ENCODE measurements around the gene SPRY4. TPM values are rescaled to one million over a fixed set of nuclear protein-coding genes. Genes with fewer than 3 reads are reported as not detected.

The SPRY4 gene
- total RNA-seq, 1 experiment from 2014 or later: 35.6 TPM

GRCh38 chr5:142277796-142278195, 47.0 kb downstream of the SPRY4 start:
- CTCF ChIA-PET: no interaction called here
- Histone ChIP-seq H3K9me3 (ENCODE audit: control insufficient read depth, insufficient read depth, low read depth, low read length) (no peaks in the 10 kb centered on the region), H3K4me3 (ENCODE audit: low read depth in 2 of 2, low read length in 2 of 2) (no peak overlapping the region), H3K27me3 (ENCODE audit: control insufficient read depth, insufficient read depth, low read length) (no peaks in the 10 kb centered on the region), H3K36me3 (ENCODE audit: control insufficient read depth, insufficient read depth, low read length) (no peaks in the 10 kb centered on the region), H3K4me1 (ENCODE audit: control insufficient read depth, insufficient read depth, low read length) (no peaks in the 10 kb centered on the region), H3K27ac (ENCODE audit: low read length) (no peak overlapping the region)
- DNase-seq (ENCODE audit: low read depth, low spot score) (no peak), ATAC-seq (no peak)
- intact Hi-C loops (cut with micrococcal nuclease; ENCODE audit: unreplicated experiment) (no loop called here), in situ Hi-C loops (cut with HindIII; ENCODE audit: low pct_unique_long_range_greater_than_20kb, low sequenced_read_pairs) (no loop called here)
- POLR2A ChIA-PET: no interaction called here
- TF ChIP-seq REST (IDR thresholded peaks at IDR 0.05; ENCODE audit: insufficient read depth in 1 of 2, low read depth in 2 of 2, low read length in 1 of 2) (no peak), SIN3A (IDR thresholded peaks at IDR 0.05; ENCODE audit: borderline replicate concordance, insufficient read depth, low read depth, low read length) (no peak), CTCF (IDR thresholded peaks at IDR 0.05) (no peak), TCF7L2 (IDR thresholded peaks at IDR 0.05; ENCODE audit: low read depth, low read length) (no peak), POLR2AphosphoS5 (IDR thresholded peaks at IDR 0.05; ENCODE audit: low read depth, low read length) (no peak)
- no TSS peak for BruUV-seq (replicated peaks)

- ChIA-PET CTCF (no interaction called here), POLR2A (no interaction called here)
- BruUV-seq (replicated peaks): no TSS peak
- no peak for TF ChIP-seq TCF7L2 (IDR thresholded peaks at IDR 0.05; ENCODE audit: low read depth, low read length)
- no peak for TF ChIP-seq POLR2AphosphoS5 (IDR thresholded peaks at IDR 0.05; ENCODE audit: low read depth, low read length)
- TF ChIP-seq SIN3A (IDR thresholded peaks at IDR 0.05; ENCODE audit: borderline replicate concordance, insufficient read depth, low read depth, low read length): no peak
- no peak for TF ChIP-seq REST (IDR thresholded peaks at IDR 0.05; ENCODE audit: insufficient read depth in 1 of 2, low read depth in 2 of 2, low read length in 1 of 2)
- no peak for TF ChIP-seq CTCF (IDR thresholded peaks at IDR 0.05)
- intact Hi-C loops (cut with micrococcal nuclease; ENCODE audit: unreplicated experiment) (no loop called here), in situ Hi-C loops (cut with HindIII; ENCODE audit: low pct_unique_long_range_greater_than_20kb, low sequenced_read_pairs) (no loop called here)
- Histone ChIP-seq H3K27me3 (ENCODE audit: control insufficient read depth, insufficient read depth, low read length) (no peaks in the 10 kb centered on the region), H3K9me3 (ENCODE audit: control insufficient read depth, insufficient read depth, low read depth, low read length) (no peaks in the 10 kb centered on the region), H3K36me3 (ENCODE audit: control insufficient read depth, insufficient read depth, low read length) (no peaks in the 10 kb centered on the region), H3K4me3 (ENCODE audit: low read depth in 2 of 2, low read length in 2 of 2) (no peak overlapping the region), H3K27ac (ENCODE audit: low read length) (no peak overlapping the region), H3K4me1 (ENCODE audit: control insufficient read depth, insufficient read depth, low read length) (no peaks in the 10 kb centered on the region)
- no peak for DNase-seq (ENCODE audit: low read depth, low spot score)
- ATAC-seq: no peak
Observed at GRCh38 chr5:142276517-142276916, 48.3 kb downstream of the SPRY4 start.

Data from Panc1 (cell line).